K562 (cell line): ENCODE data around the gene PCCA. TPM values are rescaled to one million over a fixed set of nuclear protein-coding genes. Genes with fewer than 3 reads are reported as not detected.

Experiments
- ATAC-seq: fragments of 200-7000 bp; cut with Tn5 transposase; 3 replicates; pipeline ENCODE4 v1.9.1; 2020; ENCODE audit warnings: moderate library complexity
- BruUV-seq: library from RNA; stranded (reverse); fragments of 400-500 nt; replicated peaks from 2 replicates; lab custom pipeline; 2021; lab: Mats Ljungman, UMichigan
- CTCF ChIA-PET: fragments of 300-600 bp; formaldehyde crosslinking; extraction: SDS; loops from one replicate; lab custom pipeline; 2021; ENCODE audit warnings: low intra/inter-chr PET ratio; lab: Yijun Ruan, JAX
- POLR2A ChIA-PET: fragments of 300-600, 350-650 bp; sonication (Branson Sonifier 250); formaldehyde crosslinking; extraction: SDS; loops from one replicate; lab custom pipeline; 2021; ENCODE audit warnings: antibody characterized with exemption, inconsistent platforms; lab: Yijun Ruan, JAX
- DNase-seq, 4 experiments: peaks; one replicate each; pipeline versions ENCODE4 v3.0.0 to v3.0.0-alpha.2; 2011 to 2018; ENCODE audit warnings: low spot score in 3 of 4, mixed read lengths in 3 of 4; ENCODE audit errors: extremely low read depth in 1 of 4
- FAIRE-seq: peaks from 2 replicates; lab custom pipeline; 2011; peaks lifted over from hg19 to GRCh38; lab: Jason Lieb, UNC
- H2AFZ ChIP-seq: 2 replicates; pipeline ENCODE4 v1.6.0; 2011; ENCODE audit warnings: low read depth, low read length, control low read depth, inconsistent platforms
- H3K27ac ChIP-seq: fragments of 200-600 bp; 3 replicates; pipeline ENCODE4 v1.8.0; 2011; ENCODE audit warnings: low read depth, mild to moderate bottlenecking, control low read depth, inconsistent platforms, low read length, moderate library complexity, mixed read lengths; ENCODE audit errors: extremely low read depth
- H3K27me3 ChIP-seq, 2 experiments: fragments of 300-600 bp in 1 of 2; 2 replicates in 1 of 2; 3 replicates in 1 of 2; pipeline versions ENCODE4 v1.6.0 to v1.8.0; 2011; ENCODE audit warnings: inconsistent platforms in 2 of 2, low read length in 2 of 2, mild to moderate bottlenecking in 1 of 2, mixed read lengths in 1 of 2, moderate library complexity in 1 of 2; ENCODE audit not compliant: control insufficient read depth in 2 of 2, insufficient read depth in 2 of 2
- H3K36me3 ChIP-seq: fragments of 300-600 bp; 3 replicates; pipeline ENCODE4 v1.8.0; 2011; ENCODE audit warnings: mild to moderate bottlenecking, low read length, inconsistent platforms; ENCODE audit not compliant: control insufficient read depth, insufficient read depth
- H3K4me1 ChIP-seq, 2 experiments: fragments of 200-600 bp in 1 of 2; replicated peaks in 1 of 2; 2 replicates in 1 of 2; 3 replicates in 1 of 2; pipeline versions ENCODE4 v1.5.1 to v1.8.0; 2011; ENCODE audit warnings: inconsistent platforms in 2 of 2, low read length in 2 of 2, mild to moderate bottlenecking in 1 of 2, mixed read lengths in 1 of 2, moderate library complexity in 1 of 2; ENCODE audit not compliant: control insufficient read depth in 2 of 2, insufficient read depth in 2 of 2
- H3K4me2 ChIP-seq: 2 replicates; pipeline ENCODE4 v1.6.1; 2011; ENCODE audit warnings: low read length, control low read depth, inconsistent platforms, mixed read lengths; ENCODE audit not compliant: insufficient read depth
- H3K4me3 ChIP-seq: fragments of 200-600 bp; sonication (generic), shearing (Covaris generic); 2 replicates; pipeline ENCODE4 v1.5.1; 2016; ENCODE audit warnings: control low read depth, inconsistent platforms
- H3K79me2 ChIP-seq: fragments of 200-600 bp; 3 replicates; pipeline ENCODE4 v1.8.0; 2011; ENCODE audit warnings: low read length, inconsistent platforms; ENCODE audit not compliant: control insufficient read depth, insufficient read depth
- H3K9ac ChIP-seq, 2 experiments: 2 replicates each; pipeline versions ENCODE4 v1.6.0 to v1.6.1; 2011; ENCODE audit warnings: low read depth in 2 of 2, low read length in 2 of 2, control low read depth in 1 of 2, inconsistent platforms in 1 of 2, mild to moderate bottlenecking in 1 of 2, mixed read lengths in 1 of 2; ENCODE audit not compliant: insufficient read depth in 1 of 2
- H3K9me1 ChIP-seq: one replicate; pipeline ENCODE4 v1.6.0; 2011; ENCODE audit warnings: inconsistent platforms, mild to moderate bottlenecking, low read length, moderate library complexity; ENCODE audit not compliant: control insufficient read depth, insufficient read depth
- H3K9me3 ChIP-seq: replicated peaks from 2 replicates; pipeline ENCODE4 v1.5.1; 2011; ENCODE audit warnings: low read depth, low read length, inconsistent platforms; ENCODE audit not compliant: control insufficient read depth, insufficient read depth
- H4K20me1 ChIP-seq: replicated peaks from 2 replicates; pipeline ENCODE4 v1.6.1; 2011; ENCODE audit warnings: low read length, inconsistent platforms, mixed read lengths; ENCODE audit not compliant: control insufficient read depth, insufficient read depth
- ATF6 ChIP-seq: sonication (generic); formaldehyde crosslinking; IDR thresholded peaks from 2 replicates; pipeline ENCODE4 v1.4.0; 2020; ENCODE audit warnings: mild to moderate bottlenecking, missing genetic modification reagents
- ELF2 ChIP-seq: fragments of 250-450 bp; sonication (Bioruptor Pico); IDR thresholded peaks from 2 replicates; pipeline ENCODE4 v1.5.0; 2021; ENCODE audit warnings: mild to moderate bottlenecking
- EWSR1 ChIP-seq: fragments of 450-650 bp; IDR thresholded peaks from 2 replicates; pipeline ENCODE4 v1.6.1; 2018; ENCODE audit warnings: borderline replicate concordance, mild to moderate bottlenecking, low read depth, moderate library complexity; ENCODE audit not compliant: partially characterized antibody
- HSF4 ChIP-seq: fragments of 250-450 bp; sonication (Bioruptor Pico); IDR thresholded peaks from 2 replicates; pipeline ENCODE4 v2.1.2; 2022; ENCODE audit warnings: mild to moderate bottlenecking, moderate library complexity, borderline replicate concordance
- NR2C1 ChIP-seq, 2 experiments: fragments of 450-650 bp; IDR thresholded peaks; 2 replicates each; pipeline ENCODE4 v1.6.1; 2017; ENCODE audit warnings: mild to moderate bottlenecking in 2 of 2, antibody characterized with exemption in 1 of 2, inconsistent platforms in 1 of 2, missing compliant biosample characterization in 1 of 2, missing genetic modification characterization in 1 of 2
- RREB1 ChIP-seq: fragments of 250-450 bp; sonication (Bioruptor Pico); IDR thresholded peaks from 2 replicates; pipeline ENCODE4 v1.4.0; 2020
- SMAD4 ChIP-seq: fragments of 250-450 bp; sonication (Bioruptor Pico); conservative IDR thresholded peaks from 2 replicates; pipeline ENCODE4 v1.8.0; 2021; ENCODE audit warnings: inconsistent platforms, mild to moderate bottlenecking, moderate library complexity
- SMARCA5 ChIP-seq: fragments of 450-650 bp; IDR thresholded peaks from 2 replicates; pipeline ENCODE4 v1.6.1; 2016
- SRSF3 ChIP-seq: fragments of 200-400 bp; formaldehyde crosslinking; IDR thresholded peaks from 2 replicates; pipeline ENCODE4 v1.6.1; 2016; ENCODE audit warnings: mild to moderate bottlenecking, low read length, moderate library complexity; ENCODE audit not compliant: insufficient read depth
- TAF15 ChIP-seq: fragments of 200-400 bp; formaldehyde crosslinking; IDR thresholded peaks from 2 replicates; pipeline ENCODE4 v1.6.1; 2017; ENCODE audit warnings: mild to moderate bottlenecking, low read depth, low read length, moderate library complexity
- TBP ChIP-seq: optimal IDR thresholded peaks from 2 replicates; pipeline ENCODE3; 2011; ENCODE audit warnings: low read depth, low read length, improper control_type of control experiment
- ZNF12 ChIP-seq: sonication (generic); formaldehyde crosslinking; IDR thresholded peaks from 2 replicates; pipeline ENCODE4 v1.4.0; 2020; ENCODE audit warnings: mild to moderate bottlenecking, missing genetic modification reagents
- WGBS: fragments of 100-300 bp; shearing (Covaris generic); methylation state at CpG from one replicate; pipeline ENCODE4 v1.1.6; 2016; ENCODE audit warnings: low coverage, mixed read lengths; ENCODE audit not compliant: insufficient coverage; ENCODE audit errors: missing lambda C conversion rate; 5-methylcytosine and 5-hydroxymethylcytosine counted together
- in situ Hi-C: fragments of 300-500 bp; cut with MboI; formaldehyde crosslinking; loops from 4 replicates; pipeline ENCODE4 v1.15.0; 2018; ENCODE audit warnings: inconsistent platforms, mixed read lengths
- intact Hi-C: fragments of 100-400 bp; cut with micrococcal nuclease; formaldehyde crosslinking; loops from 2 replicates; pipeline ENCODE4 v1.14.2; 2022
- polyA plus RNA-seq, 8 experiments: library from polyadenylated mRNA; depleted of rRNA in 4 of 8; stranded (reverse) in 5 of 8; unstranded in 3 of 8; fragments of >200 nt; fragmentation: Nextera tagmentation in 2 of 8; fragmentation: Illumina TruSeq in 1 of 8; extraction: Ambion mirVana in 2 of 8; extraction: Trizol in 1 of 8; gene quantifications; 2 replicates each; pipeline versions ENCODE4 v1.2.1 to v1.2.3, GENCODE V29; 2011 to 2014; ENCODE audit warnings: inconsistent platforms in 1 of 8, missing spikeins in 1 of 8
- total RNA-seq, 7 experiments: library from RNA; depleted of rRNA in 6 of 7; stranded (reverse); fragments of >200 nt in 6 of 7; fragmentation: Illumina TruSeq in 2 of 7; extraction: Trizol in 2 of 7; gene quantifications; 2 replicates each; pipeline versions ENCODE4 v1.2.1 to v1.2.3, GENCODE V29; 2011 to 2021; ENCODE audit warnings: low replicate concordance in 1 of 7

The PCCA gene
- total and polyA plus RNA-seq, 9 of the 15 experiments (the other 6 are each of a cell fraction or from before 2014, with no cell fraction given): 5.2 to 14.1 (median 9.7) TPM

GRCh38 chr13:100336795-100337516 is 248.1 kb downstream of the PCCA start:
- Histone ChIP-seq H2AFZ (no peak overlapping the region), H3K4me3 (no peak overlapping the region), H3K27me3 (no peaks in the 10 kb centered on the region), H3K9me1 (no peaks in the 10 kb centered on the region), H4K20me1 (no peaks in the 10 kb centered on the region), H3K4me1 (no peaks in the 10 kb centered on the region), H3K4me2 (no peak overlapping the region), H3K27ac (no peak overlapping the region), H3K36me3 (no peaks in the 10 kb centered on the region), H3K79me2 (no peaks in the 10 kb centered on the region), H3K9ac (no peak overlapping the region), H3K9me3 (0 out of 2 replicates have a peak, but pooled peaks cover 1% of the 10 kb centered on the region)
- ATAC-seq (no peak), DNase-seq (no peak), FAIRE-seq (no peak)
- WGBS: 68% methylated on average over 9 of the region's 9 CpGs
- TF ChIP-seq NR2C1 (IDR thresholded peaks at IDR 0.05): no peak
- no peak for TF ChIP-seq NR2C1 (tag; IDR thresholded peaks at IDR 0.05)
- no peak for TF ChIP-seq ELF2 (CRISPR knock-in tag)
- TF ChIP-seq ZNF12 (CRISPR knock-in tag): no peak
- TF ChIP-seq TBP: no peak
- TF ChIP-seq ATF6 (CRISPR knock-in tag): no peak
- no peak for TF ChIP-seq EWSR1
- no peak for TF ChIP-seq SMAD4 (CRISPR knock-in tag)
- no peak for TF ChIP-seq TAF15
- TF ChIP-seq SMARCA5: no peak
- TF ChIP-seq SRSF3: no peak
- no peak for TF ChIP-seq RREB1 (CRISPR knock-in tag)
- no peak for TF ChIP-seq HSF4 (CRISPR knock-in tag)
- in situ Hi-C loops (no loop called here), intact Hi-C loops (no loop called here)
- POLR2A ChIA-PET: no interaction called here
- CTCF ChIA-PET: no interaction called here
- no TSS peak for BruUV-seq
